ENCODE measurements around the gene MAEA.

Gene MAEA

DNA sequence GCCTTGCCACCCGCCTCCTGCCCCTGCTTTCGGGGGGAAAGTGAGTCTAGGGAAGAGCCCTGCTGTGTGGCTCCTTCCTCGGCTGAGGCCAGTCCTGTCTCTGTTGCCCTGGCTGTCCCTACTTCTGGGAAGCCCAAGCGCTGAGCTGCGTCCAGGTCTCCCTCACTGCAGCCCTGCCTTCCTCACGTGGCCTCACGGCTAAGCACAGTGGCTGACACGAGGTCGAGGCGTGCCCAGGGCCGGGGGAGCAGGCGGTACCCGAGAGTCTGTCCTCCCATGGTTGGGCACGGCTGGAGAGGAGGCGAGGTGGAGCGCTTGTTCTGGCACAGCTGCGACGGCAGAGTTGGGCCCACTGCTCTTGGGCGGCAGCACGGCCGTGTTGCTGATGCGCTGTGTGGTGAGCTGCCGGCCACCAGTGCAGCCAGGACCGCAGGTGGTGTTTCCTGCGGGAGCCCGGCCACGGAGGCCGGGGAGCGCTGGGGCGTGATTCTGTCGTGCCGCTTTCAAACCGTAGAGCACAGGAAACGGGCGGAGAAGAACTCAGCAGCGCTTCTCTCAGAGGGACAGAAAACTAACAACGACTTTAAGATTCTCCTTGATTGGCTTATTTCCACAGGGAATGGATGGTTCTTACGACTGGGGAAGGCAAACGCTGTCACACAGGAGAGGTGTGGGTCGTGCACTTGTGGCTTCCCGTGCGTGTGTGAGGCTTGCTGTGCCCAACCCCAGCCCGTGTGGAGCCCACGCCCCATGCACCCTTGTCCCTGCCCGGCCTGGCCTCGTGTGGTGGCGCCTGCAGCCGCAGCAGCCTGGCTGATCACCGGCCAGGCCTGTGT lies 21.3 kb downstream of the MAEA start:
- no peak overlapping the region for H3K9ac ChIP-seq (ENCODE audit: low read depth, low read length)
- H3K9me3 ChIP-seq (ENCODE audit: control insufficient read depth, insufficient read depth, low read length) = no peaks in the 10 kb centered on the region
- H3K36me3 ChIP-seq (ENCODE audit: insufficient read depth, low read length) = peaks cover 6% of the 10 kb centered on the region
- peaks cover 15% of the 10 kb centered on the region for H3K4me1 ChIP-seq (ENCODE audit: insufficient read depth, low read length)

DNA sequence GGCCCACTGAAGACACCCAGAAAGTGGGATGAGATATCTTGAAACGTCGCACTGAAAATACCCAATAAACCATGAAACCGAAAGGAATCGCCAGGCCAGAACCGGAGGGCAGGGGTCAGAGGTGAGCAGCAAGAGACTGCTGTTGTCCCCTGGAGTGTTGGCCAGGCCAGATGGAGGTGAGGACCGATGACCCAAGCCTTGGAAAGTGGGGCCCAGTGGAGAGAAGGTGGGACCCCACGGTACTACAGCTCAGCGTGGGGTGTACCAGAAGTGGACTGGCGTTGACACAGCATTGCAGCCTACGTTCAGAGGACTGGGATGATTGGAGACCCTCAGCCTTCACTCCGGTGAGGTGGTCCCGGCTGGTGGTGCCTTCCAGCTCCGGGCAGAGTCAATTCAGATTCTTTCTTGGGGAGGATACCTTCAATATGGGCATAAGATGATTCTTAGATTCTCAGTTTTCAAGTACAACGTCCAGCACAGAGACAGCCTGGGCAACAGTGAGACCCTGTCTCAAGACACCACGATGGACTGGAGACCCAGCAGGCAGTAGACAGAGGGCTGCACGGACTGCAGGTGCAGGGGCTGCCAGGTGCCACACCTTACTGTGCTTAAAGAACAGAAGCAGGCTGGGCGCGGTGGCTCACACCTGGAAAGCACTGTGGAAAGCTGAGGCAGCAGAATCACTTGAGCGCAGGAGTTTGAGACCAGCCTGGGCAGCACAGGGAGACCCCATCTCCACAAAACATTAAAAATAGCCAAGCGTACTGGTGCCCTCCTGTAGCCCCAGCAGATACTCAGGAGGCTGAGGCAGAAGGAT lies 23.3 kb downstream of the MAEA start:
- peaks cover 13% of the 10 kb centered on the region for H3K4me1 ChIP-seq (ENCODE audit: insufficient read depth, low read length)
- no peak overlapping the region for H3K9ac ChIP-seq (ENCODE audit: low read depth, low read length)
- peaks cover 6% of the 10 kb centered on the region for H3K36me3 ChIP-seq (ENCODE audit: insufficient read depth, low read length)
- H3K9me3 ChIP-seq (ENCODE audit: control insufficient read depth, insufficient read depth, low read length) = no peaks in the 10 kb centered on the region

DNA sequence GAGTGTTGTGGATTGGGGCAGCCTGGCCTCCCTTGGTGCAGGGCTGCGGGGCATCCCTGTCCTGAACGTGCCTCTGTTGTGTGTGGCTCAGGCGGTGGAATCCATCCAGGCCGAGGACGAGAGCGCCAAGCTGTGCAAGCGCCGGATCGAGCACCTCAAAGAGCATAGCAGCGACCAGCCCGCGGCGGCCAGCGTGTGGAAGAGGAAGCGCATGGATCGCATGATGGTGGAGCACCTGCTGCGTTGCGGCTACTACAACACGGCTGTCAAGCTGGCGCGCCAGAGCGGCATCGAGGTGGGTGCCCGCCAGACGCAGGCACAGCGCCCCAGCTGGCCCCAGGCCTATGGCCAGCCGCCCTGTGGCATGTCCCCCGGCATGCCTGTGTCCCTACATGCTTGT lies 25.6 kb downstream of the MAEA start:
- Histone ChIP-seq H3K9ac (ENCODE audit: low read depth, low read length) (no peak overlapping the region), H3K36me3 (ENCODE audit: insufficient read depth, low read length) (peaks cover 13% of the 10 kb centered on the region), H3K9me3 (ENCODE audit: control insufficient read depth, insufficient read depth, low read length) (no peaks in the 10 kb centered on the region), H3K4me1 (ENCODE audit: insufficient read depth, low read length) (0 out of 2 replicates have a peak, but pooled peaks cover under 1% of the 10 kb centered on the region)

DNA sequence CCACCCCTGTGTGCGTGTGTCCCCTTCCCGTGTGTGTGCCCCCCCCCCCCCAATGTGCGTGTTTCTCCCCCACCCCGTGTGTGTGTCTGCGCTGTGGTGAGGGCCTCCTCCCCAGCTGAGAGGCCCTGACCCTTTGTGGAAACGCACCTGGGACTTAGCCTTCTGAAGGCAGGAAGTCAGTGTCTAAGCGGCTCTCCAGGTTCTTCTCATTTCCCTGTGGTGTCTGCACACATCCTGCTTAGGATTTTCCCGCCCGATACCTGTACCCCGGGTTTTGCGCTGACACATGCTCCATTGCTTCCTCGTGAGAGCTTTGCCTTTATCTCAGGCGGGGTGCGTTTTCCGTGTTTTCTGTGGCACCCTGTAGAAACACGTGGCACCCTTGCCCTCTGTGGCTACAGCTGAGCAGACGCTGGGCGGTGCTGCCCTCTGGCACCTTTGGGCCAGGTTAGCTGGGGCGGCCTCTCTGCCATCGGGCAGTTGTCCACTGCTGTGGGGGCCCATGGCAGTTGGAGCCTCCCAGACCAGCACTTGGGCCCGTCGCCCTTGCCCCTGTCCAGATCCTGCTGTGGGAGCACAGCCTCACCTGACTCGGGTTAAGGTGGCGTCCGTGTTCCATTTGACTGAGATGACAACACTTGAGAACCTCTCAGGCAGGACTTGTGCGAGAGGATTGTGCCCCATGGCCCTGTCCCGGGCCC lies 26.3 kb downstream of the MAEA start:
- Histone ChIP-seq H3K9me3 (ENCODE audit: control insufficient read depth, insufficient read depth, low read length) (no peaks in the 10 kb centered on the region), H3K4me1 (ENCODE audit: insufficient read depth, low read length) (no peaks in the 10 kb centered on the region), H3K36me3 (ENCODE audit: insufficient read depth, low read length) (peaks cover 13% of the 10 kb centered on the region), H3K9ac (ENCODE audit: low read depth, low read length) (no peak overlapping the region)

- Histone ChIP-seq H3K4me1 (ENCODE audit: insufficient read depth, low read length) (no peaks in the 10 kb centered on the region), H3K9me3 (ENCODE audit: control insufficient read depth, insufficient read depth, low read length) (no peaks in the 10 kb centered on the region), H3K9ac (ENCODE audit: low read depth, low read length) (no peak overlapping the region), H3K36me3 (ENCODE audit: insufficient read depth, low read length) (peaks cover 13% of the 10 kb centered on the region)
Measured at GRCh38 chr4:1316537-1317168, 27.0 kb downstream of the MAEA start.

DNA sequence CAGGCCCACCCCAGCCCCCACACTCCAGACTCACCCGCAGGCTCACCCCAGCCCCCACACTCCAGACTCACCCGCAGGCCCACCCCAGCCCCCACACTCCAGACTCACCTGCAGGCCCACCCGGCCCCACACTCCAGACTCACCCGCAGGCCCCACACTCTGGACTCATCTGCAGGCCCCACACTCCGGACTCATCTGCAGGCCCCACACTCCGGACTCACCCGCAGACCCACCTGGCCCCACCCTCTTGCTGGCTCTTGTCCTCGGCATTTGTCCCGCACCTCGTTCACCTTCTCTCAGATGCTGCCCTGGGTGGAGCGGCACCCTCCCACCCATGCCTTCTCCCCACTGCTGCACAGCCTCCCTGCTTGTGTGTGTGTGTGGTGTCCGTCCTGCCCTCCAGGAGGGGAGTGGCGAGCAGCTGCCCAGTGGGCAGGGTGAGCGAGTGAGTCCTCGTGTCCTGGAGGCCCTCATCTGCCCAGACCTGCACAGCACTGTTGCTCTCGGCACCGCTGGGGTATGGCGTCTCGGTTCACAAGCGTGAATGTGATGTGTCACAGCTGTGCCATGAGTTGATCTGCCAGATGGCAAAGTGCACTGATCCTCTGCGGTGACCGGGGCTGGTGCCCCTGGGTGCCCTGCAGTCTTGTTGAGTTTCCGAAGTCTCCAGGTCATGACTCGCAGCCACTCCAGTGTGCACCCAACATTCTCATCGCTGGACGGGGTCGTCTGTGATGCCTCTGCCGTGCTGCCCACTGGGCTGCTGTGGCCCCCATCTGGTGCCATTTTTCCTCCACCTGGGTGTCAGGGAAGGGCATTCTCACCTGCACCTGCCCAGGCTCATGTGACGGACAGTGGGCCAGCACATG lies 27.7 kb downstream of the MAEA start:
- Histone ChIP-seq H3K4me1 (ENCODE audit: insufficient read depth, low read length) (no peaks in the 10 kb centered on the region), H3K9ac (ENCODE audit: low read depth, low read length) (no peak overlapping the region), H3K9me3 (ENCODE audit: control insufficient read depth, insufficient read depth, low read length) (no peaks in the 10 kb centered on the region), H3K36me3 (ENCODE audit: insufficient read depth, low read length) (peaks cover 13% of the 10 kb centered on the region)

- H3K4me1 ChIP-seq (ENCODE audit: insufficient read depth, low read length) = no peaks in the 10 kb centered on the region
Measured at GRCh38 chr4:1318046-1318375, 28.3 kb downstream of the MAEA start.

GRCh38 chr4:1318488-1319213 lies 29.0 kb downstream of the MAEA start:
- Histone ChIP-seq H3K9me3 (ENCODE audit: control insufficient read depth, insufficient read depth, low read length) (no peaks in the 10 kb centered on the region), H3K9ac (ENCODE audit: low read depth, low read length) (no peak overlapping the region), H3K4me1 (ENCODE audit: insufficient read depth, low read length) (no peaks in the 10 kb centered on the region), H3K36me3 (ENCODE audit: insufficient read depth, low read length) (peaks cover 7% of the 10 kb centered on the region)

More at GRCh38 chr4:1318046-1318375, 28.3 kb downstream of the MAEA start:
- Histone ChIP-seq H3K9ac (ENCODE audit: low read depth, low read length) (no peak overlapping the region), H3K36me3 (ENCODE audit: insufficient read depth, low read length) (peaks cover 10% of the 10 kb centered on the region), H3K9me3 (ENCODE audit: control insufficient read depth, insufficient read depth, low read length) (no peaks in the 10 kb centered on the region)

- no peaks in the 10 kb centered on the region for H3K9me3 ChIP-seq (ENCODE audit: control insufficient read depth, insufficient read depth, low read length)
Measured at GRCh38 chr4:1321486-1321885, 31.8 kb downstream of the MAEA start.

DNA sequence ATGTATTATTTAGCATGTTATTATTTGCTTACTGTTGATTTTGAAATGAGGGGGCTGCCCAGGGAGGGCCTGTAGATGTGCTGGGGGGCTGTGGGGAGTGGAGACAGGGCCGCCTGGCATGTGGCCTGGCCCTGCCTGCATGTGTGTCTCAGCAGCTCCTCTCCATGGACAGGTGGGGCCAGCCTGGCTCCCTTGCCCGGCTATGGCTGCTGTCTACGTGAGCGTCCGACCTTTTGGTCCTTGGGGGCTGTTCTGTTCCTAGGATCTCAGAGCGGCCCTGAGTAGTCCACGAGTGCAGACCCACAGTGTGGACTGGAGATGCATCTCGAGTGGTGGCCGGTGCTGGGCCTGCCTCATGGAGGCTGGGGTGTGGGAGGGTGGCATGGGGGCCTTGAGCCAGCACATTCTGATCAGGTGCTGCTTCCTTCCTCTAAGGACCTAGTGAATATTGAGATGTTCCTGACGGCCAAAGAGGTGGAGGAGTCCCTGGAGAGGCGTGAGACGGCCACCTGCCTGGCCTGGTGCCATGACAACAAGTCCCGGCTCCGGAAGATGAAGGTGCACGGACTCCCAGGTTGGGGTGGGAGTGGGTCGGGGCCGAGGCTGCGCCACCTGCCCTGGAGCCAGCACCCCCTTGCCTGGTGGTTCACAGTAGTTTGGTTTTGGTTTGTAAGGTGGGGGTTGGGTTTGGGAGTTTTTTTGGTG lies 32.4 kb downstream of the MAEA start:
- no peaks in the 10 kb centered on the region for H3K4me1 ChIP-seq (ENCODE audit: insufficient read depth, low read length)
- no peaks in the 10 kb centered on the region for H3K9me3 ChIP-seq (ENCODE audit: control insufficient read depth, insufficient read depth, low read length)
- H3K36me3 ChIP-seq (ENCODE audit: insufficient read depth, low read length) = peaks cover 7% of the 10 kb centered on the region
- no peak overlapping the region for H3K9ac ChIP-seq (ENCODE audit: low read depth, low read length)

More at GRCh38 chr4:1321486-1321885, 31.8 kb downstream of the MAEA start:
- Histone ChIP-seq H3K36me3 (ENCODE audit: insufficient read depth, low read length) (peaks cover 7% of the 10 kb centered on the region), H3K9ac (ENCODE audit: low read depth, low read length) (no peak overlapping the region), H3K4me1 (ENCODE audit: insufficient read depth, low read length) (no peaks in the 10 kb centered on the region)

- no peak overlapping the region for H3K9ac ChIP-seq (ENCODE audit: low read depth, low read length)
- no peaks in the 10 kb centered on the region for H3K9me3 ChIP-seq (ENCODE audit: control insufficient read depth, insufficient read depth, low read length)
- H3K36me3 ChIP-seq (ENCODE audit: insufficient read depth, low read length) = peaks cover 11% of the 10 kb centered on the region
- no peaks in the 10 kb centered on the region for H3K4me1 ChIP-seq (ENCODE audit: insufficient read depth, low read length)
Measured at GRCh38 chr4:1323280-1323634, 33.6 kb downstream of the MAEA start.

DNA sequence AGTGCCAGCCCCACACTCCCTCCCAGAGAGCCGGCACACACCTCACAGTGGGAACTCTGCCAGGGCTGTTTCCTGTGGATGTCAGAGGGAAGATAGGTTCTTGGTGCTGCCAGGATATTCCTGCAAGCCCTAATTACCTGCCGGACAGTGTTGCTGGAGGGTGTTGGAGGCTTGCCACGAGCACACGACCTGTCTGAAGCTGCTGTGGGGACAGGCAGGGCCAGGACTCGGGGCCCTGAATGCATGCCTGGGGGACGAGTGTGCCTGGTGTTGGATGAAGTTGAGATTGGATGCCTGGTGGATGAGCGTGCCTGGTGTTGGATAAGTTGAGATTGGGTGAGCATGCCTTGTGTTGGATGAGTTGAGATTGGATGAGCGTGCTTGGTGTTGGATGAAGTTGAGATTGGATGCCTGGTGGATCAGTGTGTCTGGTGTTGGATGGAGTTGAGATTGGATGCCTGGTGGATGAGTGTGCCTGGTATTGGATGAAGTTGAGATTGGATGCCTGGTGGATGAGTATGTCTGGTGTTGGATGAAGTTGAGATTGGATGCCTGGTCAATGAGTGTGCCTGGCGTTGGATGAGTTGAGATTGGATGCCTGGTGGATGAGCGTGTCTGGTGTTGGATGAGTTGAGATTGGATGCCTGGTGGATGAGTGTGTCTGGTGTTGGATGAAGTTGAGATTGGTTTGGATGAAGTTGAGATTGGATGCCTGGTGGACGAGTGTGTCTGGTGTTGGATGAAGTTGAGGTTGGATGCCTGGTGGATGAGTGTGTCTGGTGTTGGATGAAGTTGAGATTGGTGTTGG lies 34.1 kb downstream of the MAEA start:
- no peaks in the 10 kb centered on the region for H3K9me3 ChIP-seq (ENCODE audit: control insufficient read depth, insufficient read depth, low read length)
- H3K4me1 ChIP-seq (ENCODE audit: insufficient read depth, low read length) = no peaks in the 10 kb centered on the region
- H3K9ac ChIP-seq (ENCODE audit: low read depth, low read length) = no peak overlapping the region
- H3K36me3 ChIP-seq (ENCODE audit: insufficient read depth, low read length) = peaks cover 8% of the 10 kb centered on the region
